Activated naive CD4-positive, alpha-beta T cell treated with anti-CD3 and anti-CD28 coated beads for 36 hours (primary cell): Measurements from ENCODE around the gene CSRNP3. TPM values are rescaled to one million over a fixed set of nuclear protein-coding genes. Genes with fewer than 3 reads are reported as not detected.

Experiments used
- CTCF ChIA-PET: fragments of 350-600 bp; sonication (Branson Sonifier 250); formaldehyde crosslinking; loops from one replicate; lab custom pipeline; 2021; ENCODE audit warnings: antibody characterized with exemption; lab: Charles Lee
- DNase-seq: peaks from one replicate; pipeline ENCODE4 v3.0.0-alpha.2; 2020
- H3K27ac Mint-ChIP-seq: one replicate; pipeline ENCODE4 v1.8.0; 2021; ENCODE audit warnings: mild to moderate bottlenecking, mixed read lengths
- H3K27me3 Mint-ChIP-seq: one replicate; pipeline ENCODE4 v1.8.0; 2021; ENCODE audit warnings: low read depth, mixed read lengths
- H3K36me3 Mint-ChIP-seq: one replicate; pipeline ENCODE4 v1.8.0; 2021; ENCODE audit warnings: low read depth, mixed read lengths
- H3K4me1 Mint-ChIP-seq: one replicate; pipeline ENCODE4 v1.8.0; 2021; ENCODE audit warnings: low read depth, mixed read lengths
- H3K4me3 Mint-ChIP-seq: one replicate; pipeline ENCODE4 v1.8.0; 2021; ENCODE audit warnings: mild to moderate bottlenecking, moderate library complexity, mixed read lengths
- H3K9me3 Mint-ChIP-seq: one replicate; pipeline ENCODE4 v1.8.0; 2021; ENCODE audit warnings: mixed read lengths
- intact Hi-C: fragments of 100-400 bp; cut with micrococcal nuclease; formaldehyde crosslinking; loops from one replicate; pipeline ENCODE4 v1.15.1; 2023
- total RNA-seq, 2 experiments: library from RNA; stranded (reverse); gene quantifications; one replicate each; pipeline ENCODE4 v1.2.3, GENCODE V29; 2021

CSRNP3 gene
- total RNA-seq, 2 experiments from 2014 or later: not detected

- CTCF ChIA-PET: interaction anchor here (0.6 kb wide), 1 partner anchor 35 kb away, joined by 4 read pairs; no protein-coding TSS in a partner anchor
- H3K27me3 Mint-ChIP-seq: peaks cover 7% of the 10 kb centered on the region
- no peaks in the 10 kb centered on the region for H3K4me1 Mint-ChIP-seq
- no peak for DNase-seq
- no peaks in the 10 kb centered on the region for H3K36me3 Mint-ChIP-seq
- no peak overlapping the region for H3K27ac Mint-ChIP-seq
- intact Hi-C loops: no loop called here
- no peaks in the 10 kb centered on the region for H3K9me3 Mint-ChIP-seq
- no peak overlapping the region for H3K4me3 Mint-ChIP-seq
These were observed 218.0 kb downstream of the CSRNP3 start for GRCh38 chr2:165687426-165688002.

- CTCF ChIA-PET: no interaction called here
- H3K27ac Mint-ChIP-seq: no peak overlapping the region
- DNase-seq: no peak
- H3K4me1 Mint-ChIP-seq: no peaks in the 10 kb centered on the region
- no peaks in the 10 kb centered on the region for H3K9me3 Mint-ChIP-seq
- H3K4me3 Mint-ChIP-seq: no peak overlapping the region
- peaks cover 5% of the 10 kb centered on the region for H3K27me3 Mint-ChIP-seq
- no peaks in the 10 kb centered on the region for H3K36me3 Mint-ChIP-seq
- intact Hi-C loops: no loop called here
These were observed 222.1 kb downstream of the CSRNP3 start for GRCh38 chr2:165691615-165692014.

GRCh38 chr2:165692906-165693305, 223.4 kb downstream of the CSRNP3 start:
- no peak for DNase-seq
- intact Hi-C loops: no loop called here
- Mint-ChIP-seq H3K4me1 (no peaks in the 10 kb centered on the region), H3K27me3 (no peaks in the 10 kb centered on the region), H3K27ac (no peak overlapping the region), H3K4me3 (no peak overlapping the region), H3K36me3 (no peaks in the 10 kb centered on the region), H3K9me3 (no peaks in the 10 kb centered on the region)
- CTCF ChIA-PET: no interaction called here

- Mint-ChIP-seq H3K4me3 (no peak overlapping the region), H3K27ac (no peak overlapping the region), H3K27me3 (peaks cover 6% of the 10 kb centered on the region), H3K9me3 (no peaks in the 10 kb centered on the region), H3K36me3 (no peaks in the 10 kb centered on the region), H3K4me1 (no peaks in the 10 kb centered on the region)
- DNase-seq: no peak
- intact Hi-C loops: no loop called here
- CTCF ChIA-PET: no interaction called here
These were observed 224.3 kb downstream of the CSRNP3 start for GRCh38 chr2:165693838-165694237.

DNA sequence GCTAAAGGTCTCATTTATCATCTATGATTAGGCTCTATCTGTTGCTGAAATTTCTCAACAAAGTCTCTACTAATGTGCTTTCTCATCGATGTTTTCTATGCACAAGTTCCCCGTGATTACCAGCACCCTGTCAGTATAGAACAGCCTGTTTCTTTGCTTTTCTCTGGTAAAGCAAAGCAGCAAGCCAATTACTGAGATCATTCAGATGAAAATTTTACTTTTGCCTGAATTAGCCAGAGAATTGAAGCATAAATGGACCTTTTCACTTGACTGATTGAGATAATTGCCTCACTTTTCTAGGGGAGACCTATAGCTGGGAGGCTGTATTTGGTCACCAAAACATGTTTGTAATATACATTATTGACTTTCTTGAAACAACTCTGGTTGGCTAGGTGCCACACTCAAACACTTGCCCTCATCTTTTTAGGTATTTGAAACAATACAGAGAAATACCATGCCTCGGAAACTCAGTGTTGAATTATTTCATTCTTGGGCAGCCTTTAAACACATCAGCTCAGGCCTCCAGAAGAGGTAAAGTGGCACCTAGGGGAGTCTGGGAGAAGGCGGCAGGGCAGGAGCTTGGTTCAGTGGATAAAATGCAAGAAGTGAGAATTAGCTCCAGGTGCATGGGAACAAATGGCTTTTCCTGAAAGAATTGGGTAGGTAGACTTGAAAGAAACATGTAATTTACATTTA, 228.4 kb downstream of the CSRNP3 start:
- Mint-ChIP-seq H3K27ac (no peak overlapping the region), H3K27me3 (peaks cover 8% of the 10 kb centered on the region), H3K9me3 (no peaks in the 10 kb centered on the region), H3K4me1 (no peaks in the 10 kb centered on the region), H3K36me3 (no peaks in the 10 kb centered on the region), H3K4me3 (no peak overlapping the region)
- no peak for DNase-seq
- CTCF ChIA-PET: interaction anchor here (0.6 kb wide), 1 partner anchor 110 kb away, joined by 3 read pairs; no protein-coding TSS in a partner anchor
- intact Hi-C loops: loop anchor here (1.0 to 5.0 kb wide), 4 partner anchors 176 to 681 kb away; partner anchors contain the start of gene SCN2A

DNA sequence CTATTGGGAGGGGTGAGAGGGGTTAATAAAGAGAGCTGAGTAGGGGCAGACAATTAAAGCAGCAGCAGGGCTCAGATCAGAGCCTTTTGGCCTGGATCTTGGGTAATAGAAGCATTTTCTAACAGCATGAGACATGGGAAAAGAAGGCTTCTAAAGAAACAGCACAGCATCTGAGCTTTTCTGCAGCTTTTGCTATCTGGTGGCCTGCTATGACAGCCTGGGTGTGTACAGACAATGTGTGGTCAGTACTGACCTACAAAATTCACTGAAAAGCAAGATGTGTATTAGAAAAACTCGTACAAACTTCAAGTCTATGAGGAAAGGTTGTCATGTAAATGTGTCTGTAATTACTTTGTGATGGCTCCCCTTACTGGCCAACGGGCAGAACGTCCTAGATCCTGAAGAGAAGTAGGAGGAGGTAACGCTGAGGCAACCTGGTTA, 229.0 kb downstream of the CSRNP3 start:
- peaks cover 8% of the 10 kb centered on the region for H3K27me3 Mint-ChIP-seq
- CTCF ChIA-PET: interaction anchor here (0.6 kb wide), 1 partner anchor 110 kb away, joined by 3 read pairs; no protein-coding TSS in a partner anchor
- H3K4me1 Mint-ChIP-seq: no peaks in the 10 kb centered on the region
- peak; percentile 20 for DNase-seq
- H3K36me3 Mint-ChIP-seq: no peaks in the 10 kb centered on the region
- intact Hi-C loops: loop anchor here (1.0 to 5.0 kb wide), 4 partner anchors 176 to 681 kb away; partner anchors contain the start of gene SCN2A
- H3K27ac Mint-ChIP-seq: no peak overlapping the region
- H3K4me3 Mint-ChIP-seq: no peak overlapping the region
- H3K9me3 Mint-ChIP-seq: no peaks in the 10 kb centered on the region

DNA sequence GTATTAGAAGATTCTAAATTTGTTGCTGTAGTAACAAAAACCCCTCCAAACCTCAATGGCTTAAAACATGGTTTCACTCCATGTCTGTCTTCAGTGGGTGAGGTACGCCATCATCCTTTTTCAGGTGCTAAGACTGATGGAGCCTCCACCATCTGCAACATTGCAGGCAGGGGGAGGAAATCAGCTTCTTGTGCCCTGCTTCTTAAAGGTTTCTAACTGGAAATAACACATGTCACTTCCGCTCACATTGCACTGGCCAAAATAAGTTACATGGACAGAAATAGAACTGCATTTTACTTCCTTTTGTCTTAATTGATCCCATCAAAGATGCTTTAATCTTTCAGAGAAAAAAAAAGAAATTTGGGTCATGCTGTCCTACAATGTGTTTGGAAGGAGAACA, 230.4 kb downstream of the CSRNP3 start:
- CTCF ChIA-PET: no interaction called here
- Mint-ChIP-seq H3K36me3 (no peaks in the 10 kb centered on the region), H3K27me3 (peaks cover 8% of the 10 kb centered on the region), H3K9me3 (no peaks in the 10 kb centered on the region), H3K4me3 (no peak overlapping the region), H3K27ac (no peak overlapping the region), H3K4me1 (no peaks in the 10 kb centered on the region)
- intact Hi-C loops: loop anchor here (2.0 to 5.0 kb wide), 2 partner anchors 461 to 683 kb away; partner anchors contain the start of gene SCN2A
- DNase-seq: no peak

DNA sequence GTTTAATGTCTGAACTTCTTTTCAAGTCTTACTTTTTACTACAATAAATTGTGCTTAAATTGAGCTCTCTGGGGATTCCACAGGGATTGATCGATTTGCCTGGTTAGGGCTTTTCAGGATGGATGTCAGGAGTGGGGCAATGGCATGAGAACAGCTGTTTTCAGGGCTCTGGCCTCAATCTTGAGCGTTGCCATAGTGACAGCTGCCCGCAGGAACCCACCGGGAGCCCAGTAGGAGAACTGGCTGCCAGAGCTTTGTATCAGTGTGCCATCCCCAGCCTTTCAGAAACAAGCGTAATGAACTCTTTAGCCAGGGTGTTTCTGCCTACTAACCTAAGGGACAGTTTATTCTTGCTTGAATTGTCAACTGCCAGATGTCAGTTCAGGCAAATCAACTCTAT, 231.0 kb downstream of the CSRNP3 start:
- no peaks in the 10 kb centered on the region for H3K36me3 Mint-ChIP-seq
- H3K4me3 Mint-ChIP-seq: no peak overlapping the region
- peaks cover 10% of the 10 kb centered on the region for H3K27me3 Mint-ChIP-seq
- H3K4me1 Mint-ChIP-seq: no peaks in the 10 kb centered on the region
- CTCF ChIA-PET: interaction anchor here (1.7 kb wide), 1 partner anchor 299 kb away, joined by 4 read pairs; no protein-coding TSS in a partner anchor
- H3K27ac Mint-ChIP-seq: no peak overlapping the region
- no peak for DNase-seq
- no peaks in the 10 kb centered on the region for H3K9me3 Mint-ChIP-seq
- intact Hi-C loops: no loop called here

DNA sequence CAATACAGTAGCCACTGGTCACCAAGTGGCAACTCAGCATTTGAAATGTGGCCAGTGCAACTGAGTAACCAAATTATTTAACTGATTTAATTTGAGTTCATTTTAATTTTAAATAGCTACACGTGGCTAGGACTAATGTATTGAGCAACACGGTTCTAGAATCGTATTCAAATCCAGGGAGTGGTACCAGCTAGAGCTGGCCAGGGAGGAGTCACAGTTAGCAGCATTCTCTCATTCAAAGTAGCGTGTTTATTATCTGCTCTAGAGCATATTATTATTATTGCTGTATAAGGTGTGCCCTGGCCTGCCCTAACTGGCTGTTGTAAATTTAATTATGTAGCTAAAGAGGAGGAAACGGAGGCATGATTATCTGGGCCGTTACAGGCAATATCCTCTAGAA, 231.6 kb downstream of the CSRNP3 start:
- H3K27me3 Mint-ChIP-seq: peaks cover 10% of the 10 kb centered on the region
- CTCF ChIA-PET: interaction anchor here (1.7 kb wide), 1 partner anchor 299 kb away, joined by 4 read pairs; no protein-coding TSS in a partner anchor

DNA sequence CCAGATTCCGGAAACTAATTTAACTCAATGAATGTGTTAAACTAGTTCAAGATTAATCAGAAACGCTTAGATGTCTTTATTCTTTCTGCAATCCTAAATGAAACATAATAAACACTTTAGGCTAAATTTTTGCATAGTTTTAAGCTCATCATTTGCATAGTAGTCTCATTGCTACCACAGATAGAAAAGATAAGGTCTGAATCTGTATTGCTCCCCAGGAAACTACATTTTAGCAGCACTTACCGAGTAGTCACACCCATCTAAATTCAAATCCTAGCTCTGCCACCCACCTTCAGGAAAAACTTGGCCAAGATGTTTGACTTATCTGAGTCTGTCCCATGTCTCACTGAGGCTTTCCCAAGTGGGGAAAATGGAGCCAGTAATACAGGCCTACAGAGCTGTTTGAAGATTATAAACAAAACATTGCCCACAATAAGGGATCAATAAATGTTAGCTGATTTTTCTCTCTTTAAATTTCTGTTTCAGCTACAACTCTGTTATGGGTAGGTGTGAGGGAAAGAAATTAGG, 237.5 kb downstream of the CSRNP3 start:
- DNase-seq: no peak
- H3K4me3 Mint-ChIP-seq: no peak overlapping the region
- no peaks in the 10 kb centered on the region for H3K4me1 Mint-ChIP-seq
- no peak overlapping the region for H3K27ac Mint-ChIP-seq
- peaks cover 2% of the 10 kb centered on the region for H3K27me3 Mint-ChIP-seq
- intact Hi-C loops: no loop called here
- CTCF ChIA-PET: no interaction called here
- H3K36me3 Mint-ChIP-seq: no peaks in the 10 kb centered on the region
- H3K9me3 Mint-ChIP-seq: no peaks in the 10 kb centered on the region

More for the DNA sequence above, 231.6 kb downstream of the CSRNP3 start:
- no peak overlapping the region for H3K4me3 Mint-ChIP-seq
- H3K27ac Mint-ChIP-seq: no peak overlapping the region
- H3K4me1 Mint-ChIP-seq: no peaks in the 10 kb centered on the region
- no peak for DNase-seq
- H3K36me3 Mint-ChIP-seq: no peaks in the 10 kb centered on the region
- no peaks in the 10 kb centered on the region for H3K9me3 Mint-ChIP-seq
- intact Hi-C loops: no loop called here

GRCh38 chr2:165716091-165716490, 246.6 kb downstream of the CSRNP3 start:
- intact Hi-C loops: no loop called here
- Mint-ChIP-seq H3K9me3 (no peaks in the 10 kb centered on the region), H3K36me3 (no peaks in the 10 kb centered on the region), H3K27ac (no peak overlapping the region), H3K4me3 (no peak overlapping the region), H3K27me3 (peaks cover 12% of the 10 kb centered on the region), H3K4me1 (no peaks in the 10 kb centered on the region)
- CTCF ChIA-PET: no interaction called here
- DNase-seq: no peak

DNA sequence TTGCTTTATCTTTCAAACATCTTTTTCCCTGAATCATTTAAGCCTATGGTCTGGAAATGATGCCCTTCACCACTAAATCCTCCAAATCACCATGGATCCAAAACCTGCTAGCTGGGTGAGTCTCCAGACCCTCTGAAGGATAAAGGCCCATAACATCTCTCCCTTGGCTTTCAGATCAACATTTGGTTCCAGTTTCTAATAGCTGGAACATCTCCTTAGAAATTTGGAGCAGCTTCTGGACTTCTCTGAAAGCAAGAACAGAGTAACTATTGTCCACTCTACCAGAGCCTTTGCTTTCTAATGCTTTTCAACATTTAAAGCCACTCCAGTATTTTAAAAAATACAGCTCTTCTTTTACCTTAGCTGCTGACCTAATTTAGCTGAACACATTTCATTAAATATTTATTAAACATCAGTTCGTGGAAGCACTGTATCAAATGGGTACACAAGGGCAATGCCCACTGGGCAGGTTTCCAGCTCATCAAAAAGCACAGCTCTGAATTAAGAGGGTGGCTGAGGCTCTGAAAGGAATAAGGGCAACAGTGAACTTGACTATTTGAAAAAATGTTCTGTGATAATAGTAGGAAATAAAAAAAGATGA, 249.2 kb downstream of the CSRNP3 start:
- H3K27ac Mint-ChIP-seq: no peak overlapping the region
- no peak overlapping the region for H3K4me3 Mint-ChIP-seq
- H3K9me3 Mint-ChIP-seq: no peaks in the 10 kb centered on the region
- H3K36me3 Mint-ChIP-seq: no peaks in the 10 kb centered on the region
- H3K4me1 Mint-ChIP-seq: no peaks in the 10 kb centered on the region
- CTCF ChIA-PET: no interaction called here
- intact Hi-C loops: no loop called here
- H3K27me3 Mint-ChIP-seq: peaks cover 15% of the 10 kb centered on the region
- no peak for DNase-seq
